Loucy (cell line): Measurements from ENCODE around the gene PIGR.

Experiments
- H2AFZ ChIP-seq: fragments of 200-600 bp; sonication (generic); 2 replicates; pipeline ENCODE4 v1.6.0; 2016; ENCODE audit warnings: antibody characterized with exemption, mild to moderate bottlenecking, low read length, moderate library complexity
- H3F3A ChIP-seq: fragments of 200-600 bp; 2 replicates; pipeline ENCODE4 v1.6.0; 2016; ENCODE audit warnings: antibody characterized with exemption, low read depth, mild to moderate bottlenecking
- H3K27me3 ChIP-seq: fragments of 200-600 bp; sonication (generic); 2 replicates; pipeline ENCODE4 v1.6.1; 2014; ENCODE audit warnings: low read length, mild to moderate bottlenecking; ENCODE audit not compliant: insufficient read depth, poor library complexity, severe bottlenecking
- H3K36me3 ChIP-seq: fragments of 200-600 bp; sonication (generic); 2 replicates; pipeline ENCODE4 v1.6.1; 2016; ENCODE audit warnings: low read length; ENCODE audit not compliant: insufficient read depth
- H3K4me1 ChIP-seq: fragments of 200-600 bp; sonication (generic); 2 replicates; pipeline ENCODE4 v1.5.1; 2014; ENCODE audit warnings: low read length, mild to moderate bottlenecking; ENCODE audit not compliant: insufficient read depth, poor library complexity, severe bottlenecking
- H3K4me2 ChIP-seq: fragments of 200-600 bp; sonication (generic); 2 replicates; pipeline ENCODE4 v1.6.0; 2014; ENCODE audit warnings: antibody characterized with exemption, low read length, low read depth, mild to moderate bottlenecking; ENCODE audit not compliant: poor library complexity, severe bottlenecking
- H3K4me3 ChIP-seq: fragments of 200-600 bp; sonication (generic); 2 replicates; pipeline ENCODE4 v1.5.1; 2014; ENCODE audit warnings: low read length, mild to moderate bottlenecking, mixed read lengths; ENCODE audit not compliant: poor library complexity, severe bottlenecking
- H3K79me2 ChIP-seq: fragments of 200-600 bp; sonication (generic); 2 replicates; pipeline ENCODE4 v1.6.1; 2014; ENCODE audit warnings: low read length; ENCODE audit not compliant: insufficient read depth
- H3K9ac ChIP-seq: fragments of 200-600 bp; sonication (generic); 2 replicates; pipeline ENCODE4 v1.6.0; 2014; ENCODE audit warnings: mild to moderate bottlenecking, low read depth, low read length, moderate library complexity; ENCODE audit not compliant: poor library complexity, severe bottlenecking
- H3K9me2 ChIP-seq: fragments of 200-600 bp; sonication (generic); replicated peaks from 2 replicates; pipeline ENCODE4 v1.6.1; 2016; ENCODE audit warnings: low read depth, low read length, mixed read lengths
- H3K9me3 ChIP-seq: fragments of 200-600 bp; sonication (generic); 2 replicates; pipeline ENCODE4 v1.6.1; 2014; ENCODE audit warnings: mild to moderate bottlenecking, antibody characterized with exemption, low read length, low read depth; ENCODE audit not compliant: insufficient read depth
- H4K20me1 ChIP-seq: fragments of 200-600 bp; sonication (generic); 2 replicates; pipeline ENCODE4 v1.6.0; 2014; ENCODE audit warnings: antibody characterized with exemption, low read length, mild to moderate bottlenecking; ENCODE audit not compliant: insufficient read depth, poor library complexity, severe bottlenecking
- CTCF ChIP-seq: fragments of 200-600 bp; sonication (generic); conservative IDR thresholded peaks from 2 replicates; pipeline ENCODE4 v1.5.1; 2014; ENCODE audit warnings: mild to moderate bottlenecking, antibody characterized with exemption, low read length
- EZH2phosphoT487 ChIP-seq: fragments of 200-600 bp; IDR thresholded peaks from 2 replicates; pipeline ENCODE4 v1.6.1; 2018; ENCODE audit warnings: antibody characterized with exemption, mild to moderate bottlenecking, moderate library complexity, borderline replicate concordance

PIGR gene

GRCh38 chr1:206955476-206956451 lies 9.5 kb upstream of the PIGR start:
- Histone ChIP-seq H3K27me3 (no peaks in the 10 kb centered on the region), H3K9me3 (no peaks in the 10 kb centered on the region), H3K79me2 (no peaks in the 10 kb centered on the region), H3K4me2 (no peak overlapping the region), H3K9me2 (no peaks in the 10 kb centered on the region), H3K4me1 (no peaks in the 10 kb centered on the region), H3K9ac (no peak overlapping the region), H3F3A (no peaks in the 10 kb centered on the region), H2AFZ (no peak overlapping the region), H3K36me3 (no peaks in the 10 kb centered on the region), H4K20me1 (no peaks in the 10 kb centered on the region), H3K4me3 (no peak overlapping the region)
- TF ChIP-seq CTCF (no peak), EZH2phosphoT487 (no peak)

GRCh38 chr1:206954459-206955342 lies 8.4 kb upstream of the PIGR start:
- H3K4me1 ChIP-seq = no peaks in the 10 kb centered on the region
- no peaks in the 10 kb centered on the region for H3F3A ChIP-seq
- H3K9me2 ChIP-seq = no peaks in the 10 kb centered on the region
- no peaks in the 10 kb centered on the region for H4K20me1 ChIP-seq
- TF ChIP-seq CTCF (no peak), EZH2phosphoT487 (no peak)
- H3K9me3 ChIP-seq = no peaks in the 10 kb centered on the region
- no peaks in the 10 kb centered on the region for H3K27me3 ChIP-seq
- H2AFZ ChIP-seq = no peak overlapping the region
- no peaks in the 10 kb centered on the region for H3K79me2 ChIP-seq
- no peak overlapping the region for H3K4me2 ChIP-seq
- H3K4me3 ChIP-seq = no peak overlapping the region
- no peaks in the 10 kb centered on the region for H3K36me3 ChIP-seq
- H3K9ac ChIP-seq = no peak overlapping the region

- no peaks in the 10 kb centered on the region for H3F3A ChIP-seq
- TF ChIP-seq CTCF (no peak), EZH2phosphoT487 (no peak)
- H3K9ac ChIP-seq = no peak overlapping the region
- H3K36me3 ChIP-seq = no peaks in the 10 kb centered on the region
- H3K9me3 ChIP-seq = no peaks in the 10 kb centered on the region
- H3K79me2 ChIP-seq = no peaks in the 10 kb centered on the region
- no peaks in the 10 kb centered on the region for H3K4me1 ChIP-seq
- no peak overlapping the region for H3K4me2 ChIP-seq
- H3K27me3 ChIP-seq = no peaks in the 10 kb centered on the region
- no peaks in the 10 kb centered on the region for H3K9me2 ChIP-seq
- H3K4me3 ChIP-seq = no peak overlapping the region
- H4K20me1 ChIP-seq = no peaks in the 10 kb centered on the region
- no peak overlapping the region for H2AFZ ChIP-seq
Observed at GRCh38 chr1:206953626-206954025, 7.4 kb upstream of the PIGR start.
